H9 (cell line): ENCODE results near the gene ZNF654. TPM values are rescaled to one million over a fixed set of nuclear protein-coding genes. Genes with fewer than 3 reads are reported as not detected.

Source experiments
- DNase-seq: peaks from one replicate; pipeline ENCODE4 v3.0.0-alpha.2; 2017
- H2AFZ ChIP-seq: one replicate; pipeline ENCODE4 v1.6.1; 2013; ENCODE audit warnings: mild to moderate bottlenecking, low read length, control low read depth, moderate library complexity
- H2AK5ac ChIP-seq: 2 replicates; pipeline ENCODE4 v1.6.1; 2013; ENCODE audit warnings: low read length, control low read depth, mixed read lengths; ENCODE audit not compliant: insufficient read length
- H2BK120ac ChIP-seq: one replicate; pipeline ENCODE4 v1.6.1; 2013; ENCODE audit warnings: low read depth, mild to moderate bottlenecking, low read length, control low read depth, inconsistent platforms; ENCODE audit not compliant: poor library complexity, severe bottlenecking
- H2BK12ac ChIP-seq: 2 replicates; pipeline ENCODE4 v1.6.1; 2013; ENCODE audit warnings: low read length, control low read depth, mixed read lengths, low read depth; ENCODE audit not compliant: insufficient read length
- H2BK15ac ChIP-seq: 2 replicates; pipeline ENCODE4 v1.6.1; 2013; ENCODE audit warnings: low read depth, low read length, control low read depth
- H2BK20ac ChIP-seq: one replicate; pipeline ENCODE4 v1.6.1; 2013; ENCODE audit warnings: low read depth, mild to moderate bottlenecking, low read length, control low read depth, inconsistent platforms; ENCODE audit not compliant: poor library complexity, severe bottlenecking
- H2BK5ac ChIP-seq: 2 replicates; pipeline ENCODE4 v1.6.1; 2013; ENCODE audit warnings: low read length, control low read depth, mixed read lengths; ENCODE audit not compliant: insufficient read length
- H3K14ac ChIP-seq: 2 replicates; pipeline ENCODE4 v1.6.1; 2013; ENCODE audit warnings: low read length, control low read depth; ENCODE audit not compliant: insufficient read depth
- H3K18ac ChIP-seq: 2 replicates; pipeline ENCODE4 v1.6.1; 2013; ENCODE audit warnings: low read depth, mild to moderate bottlenecking, mixed read lengths, low read length, control low read depth; ENCODE audit not compliant: insufficient read length
- H3K23ac ChIP-seq: 2 replicates; pipeline ENCODE4 v1.6.1; 2013; ENCODE audit warnings: low read length, control low read depth, mixed read lengths, low read depth; ENCODE audit not compliant: insufficient read length
- H3K23me2 ChIP-seq: 2 replicates; pipeline ENCODE4 v1.6.1; 2013; ENCODE audit warnings: low read depth, mild to moderate bottlenecking, mixed read lengths, low read length, control low read depth; ENCODE audit not compliant: insufficient read length, poor library complexity, severe bottlenecking
- H3K27ac ChIP-seq: 2 replicates; pipeline ENCODE4 v1.5.1; 2013; ENCODE audit warnings: low read length, control low read depth, mixed read lengths, low read depth; ENCODE audit not compliant: insufficient read length
- H3K27me3 ChIP-seq: 2 replicates; pipeline ENCODE4 v1.6.1; 2013; ENCODE audit warnings: low read length, control low read depth, inconsistent platforms; ENCODE audit not compliant: insufficient read depth
- H3K4ac ChIP-seq: 2 replicates; pipeline ENCODE4 v1.6.1; 2013; ENCODE audit warnings: low read depth, mild to moderate bottlenecking, control low read depth, inconsistent platforms, low read length, moderate library complexity
- H3K4me1 ChIP-seq: 2 replicates; pipeline ENCODE4 v1.6.1; 2013; ENCODE audit warnings: low read length, control low read depth, inconsistent platforms; ENCODE audit not compliant: insufficient read depth
- H3K4me2 ChIP-seq: 2 replicates; pipeline ENCODE4 v1.6.1; 2013; ENCODE audit warnings: low read length, control low read depth, mixed read lengths; ENCODE audit not compliant: insufficient read length, insufficient read depth
- H3K56ac ChIP-seq: 2 replicates; pipeline ENCODE4 v1.6.1; 2013; ENCODE audit warnings: low read depth, mild to moderate bottlenecking, mixed read lengths, low read length, control low read depth; ENCODE audit not compliant: insufficient read length
- H3K79me1 ChIP-seq: 2 replicates; pipeline ENCODE4 v1.6.1; 2013; ENCODE audit warnings: low read depth, mild to moderate bottlenecking, moderate library complexity, low read length, control low read depth, inconsistent platforms; ENCODE audit not compliant: insufficient read depth, poor library complexity, severe bottlenecking
- H3K79me2 ChIP-seq: 2 replicates; pipeline ENCODE4 v1.6.1; 2013; ENCODE audit warnings: low read length, control low read depth, inconsistent platforms; ENCODE audit not compliant: insufficient read depth
- H3K9ac ChIP-seq: 2 replicates; pipeline ENCODE4 v1.6.1; 2013; ENCODE audit warnings: low read length, control low read depth, mixed read lengths; ENCODE audit not compliant: insufficient read length; ENCODE audit errors: extremely low read depth
- H3K9me3 ChIP-seq: one replicate; pipeline ENCODE4 v1.6.1; 2013; ENCODE audit warnings: low read depth, low read length, inconsistent platforms; ENCODE audit not compliant: control insufficient read depth
- H3T11ph ChIP-seq: one replicate; pipeline ENCODE4 v1.6.1; 2013; ENCODE audit warnings: mild to moderate bottlenecking, low read length, control low read depth, inconsistent platforms
- H4K20me1 ChIP-seq: one replicate; pipeline ENCODE4 v1.6.1; 2013; ENCODE audit not compliant: control insufficient read depth, insufficient read length, insufficient read depth
- H4K5ac ChIP-seq: 2 replicates; pipeline ENCODE4 v1.6.1; 2013; ENCODE audit warnings: low read depth, mild to moderate bottlenecking, mixed read lengths, low read length, control low read depth; ENCODE audit not compliant: insufficient read length
- H4K8ac ChIP-seq: replicated peaks from 2 replicates; pipeline ENCODE4 v1.6.1; 2013; ENCODE audit warnings: low read length, control low read depth, mixed read lengths, low read depth; ENCODE audit not compliant: insufficient read length
- H4K91ac ChIP-seq: 2 replicates; pipeline ENCODE4 v1.6.1; 2013; ENCODE audit warnings: low read depth, mild to moderate bottlenecking, moderate library complexity, mixed read lengths, low read length, control low read depth; ENCODE audit not compliant: insufficient read length
- H3K27ac Mint-ChIP-seq, 3 experiments: 2 replicates in 2 of 3; 3 replicates in 1 of 3; pipeline ENCODE4 v1.8.0; 2020 to 2021; ENCODE audit warnings: mixed read lengths in 3 of 3, mild to moderate bottlenecking in 1 of 3, moderate library complexity in 1 of 3
- H3K27me3 Mint-ChIP-seq: 2 replicates; pipeline ENCODE4 v1.8.0; 2021; ENCODE audit warnings: low read depth, mild to moderate bottlenecking, moderate library complexity, mixed read lengths
- H3K36me3 Mint-ChIP-seq, 3 experiments: 2 replicates in 2 of 3; 3 replicates in 1 of 3; pipeline ENCODE4 v1.8.0; 2020 to 2021; ENCODE audit warnings: low read depth in 3 of 3, mixed read lengths in 3 of 3; ENCODE audit not compliant: insufficient read depth in 1 of 3
- H3K4me1 Mint-ChIP-seq, 2 experiments: 2 replicates each; pipeline ENCODE4 v1.8.0; 2020; ENCODE audit warnings: mixed read lengths in 2 of 2
- H3K4me3 Mint-ChIP-seq, 2 experiments: 2 replicates in 1 of 2; 3 replicates in 1 of 2; pipeline ENCODE4 v1.8.0; 2020 to 2021; ENCODE audit warnings: mild to moderate bottlenecking in 2 of 2, mixed read lengths in 2 of 2, moderate library complexity in 1 of 2
- H3K9me3 Mint-ChIP-seq, 2 experiments: 2 replicates in 1 of 2; 3 replicates in 1 of 2; pipeline ENCODE4 v1.8.0; 2020; ENCODE audit warnings: mild to moderate bottlenecking in 2 of 2, mixed read lengths in 2 of 2, moderate library complexity in 1 of 2
- CTCF ChIP-seq: fragments of 200-600 bp; sonication (generic); conservative IDR thresholded peaks from 3 replicates; pipeline ENCODE4 v1.8.0; 2021; ENCODE audit warnings: antibody characterized with exemption, mild to moderate bottlenecking
- WGBS: extraction: QIAGEN DNeasy Blood & Tissue Kit; methylation state at CpG from one replicate; pipeline ENCODE4 v1.1.7; 2013; ENCODE audit warnings: missing lambda C conversion rate, low lambda C conversion rate, mixed read lengths; ENCODE audit not compliant: insufficient read length; ENCODE audit errors: extremely low coverage; 5-methylcytosine and 5-hydroxymethylcytosine counted together
- total RNA-seq: library from RNA; stranded (reverse); gene quantifications from 2 replicates; pipeline ENCODE4 v1.2.1, GENCODE V29; 2021

Gene ZNF654
- total RNA-seq, 1 experiment from 2014 or later = 8.7 TPM

DNA sequence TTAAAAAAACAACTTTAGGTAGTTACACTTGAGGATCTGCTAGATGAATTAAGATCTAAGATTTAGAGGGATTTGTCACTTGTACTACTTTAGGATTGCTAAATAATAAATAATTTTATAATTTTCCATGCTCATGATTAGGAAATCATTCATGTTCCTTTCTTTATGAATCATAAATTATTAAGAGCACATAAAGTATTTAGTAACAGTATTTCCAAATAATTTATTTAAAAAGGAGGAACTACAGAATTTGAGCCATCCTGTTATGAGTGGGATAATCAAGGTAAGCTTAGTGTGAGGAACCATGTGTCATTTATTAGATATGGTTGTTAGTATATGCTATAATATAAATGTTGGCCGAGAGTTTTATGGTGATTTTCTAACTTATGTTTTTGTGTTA lies 53.2 kb downstream of the ZNF654 start:
- peaks cover 2% of the 10 kb centered on the region in 2 experiments for H3K4me1 Mint-ChIP-seq

More for the DNA sequence above, 53.2 kb downstream of the ZNF654 start:
- H4K8ac ChIP-seq = no peak overlapping the region
- no peak overlapping the region for H3K56ac ChIP-seq
- no peak overlapping the region for H2AFZ ChIP-seq
- H4K20me1 ChIP-seq = no peaks in the 10 kb centered on the region
- H3K9ac ChIP-seq = no peak overlapping the region
- no peak overlapping the region for H3K4ac ChIP-seq
- Mint-ChIP-seq H3K27ac (no peak overlapping the region), H3K27me3 (no peaks in the 10 kb centered on the region), H3K36me3 (0 out of 7 replicates have a peak, but pooled peaks cover 0 to 2% (median 0%) of the 10 kb centered on the region in 3 experiments), H3K4me3 (no peak overlapping the region), H3K9me3 (no peaks in the 10 kb centered on the region)
- no peak for TF ChIP-seq CTCF
- H3K27ac ChIP-seq = no peak overlapping the region
- H3K18ac ChIP-seq = no peak overlapping the region
- no peak overlapping the region for H4K5ac ChIP-seq
- no peaks in the 10 kb centered on the region for H3K27me3 ChIP-seq
- H3K4me1 ChIP-seq = no peaks in the 10 kb centered on the region
- no peaks in the 10 kb centered on the region for H3K79me1 ChIP-seq
- no peak overlapping the region for H2AK5ac ChIP-seq
- no peak overlapping the region for H3K14ac ChIP-seq
- H4K91ac ChIP-seq = no peak overlapping the region
- no peak overlapping the region for H3K23ac ChIP-seq
- no peak overlapping the region for H3K4me2 ChIP-seq
- no peaks in the 10 kb centered on the region for H3K79me2 ChIP-seq
- WGBS = no CpG with 5 or more reads among the region's 1 CpG
- no peak for DNase-seq
- no peak overlapping the region for H2BK120ac ChIP-seq
- no peak overlapping the region for H2BK5ac ChIP-seq
- H2BK20ac ChIP-seq = no peak overlapping the region
- no peaks in the 10 kb centered on the region for H3K23me2 ChIP-seq
- no peaks in the 10 kb centered on the region for H3K9me3 ChIP-seq
- no peak overlapping the region for H2BK12ac ChIP-seq
- H3T11ph ChIP-seq = no peak overlapping the region
- no peak overlapping the region for H2BK15ac ChIP-seq
